ACC112 (cell line): Measurements from ENCODE around the gene CDK5R1.

Source experiments
- H2AFZ ChIP-seq: fragments of 200-600 bp; sonication (generic); one replicate; pipeline ENCODE4 v1.6.0; 2017; ENCODE audit warnings: antibody characterized with exemption, low read length; ENCODE audit not compliant: unreplicated experiment
- H3K27ac ChIP-seq: fragments of 200-600 bp; sonication (generic); 2 replicates; pipeline ENCODE4 v1.5.1; 2014; ENCODE audit warnings: low read depth, mild to moderate bottlenecking, antibody characterized with exemption, low read length, moderate library complexity
- H3K27me3 ChIP-seq: fragments of 200-600 bp; sonication (generic); 2 replicates; pipeline ENCODE4 v1.6.1; 2014; ENCODE audit warnings: mild to moderate bottlenecking, antibody characterized with exemption, low read length, moderate library complexity, mixed read lengths; ENCODE audit not compliant: insufficient read depth
- H3K36me3 ChIP-seq: fragments of 200-600 bp; sonication (generic); 2 replicates; pipeline ENCODE4 v1.6.1; 2016; ENCODE audit warnings: mild to moderate bottlenecking, antibody characterized with exemption, low read length, moderate library complexity, mixed read lengths; ENCODE audit not compliant: insufficient read depth
- H3K4me1 ChIP-seq: fragments of 200-600 bp; sonication (generic); one replicate; pipeline ENCODE4 v1.6.1; 2016; ENCODE audit warnings: low read length, mixed read lengths; ENCODE audit not compliant: insufficient read depth, unreplicated experiment, control insufficient read depth
- H3K4me3 ChIP-seq: fragments of 200-600 bp; sonication (generic); 2 replicates; pipeline ENCODE4 v1.5.1; 2014; ENCODE audit warnings: mild to moderate bottlenecking, low read depth, low read length
- H3K79me2 ChIP-seq: fragments of 200-600 bp; sonication (generic); one replicate; pipeline ENCODE4 v1.6.0; 2016; ENCODE audit warnings: low read length; ENCODE audit not compliant: control insufficient read depth, unreplicated experiment, insufficient read depth

Gene CDK5R1

DNA sequence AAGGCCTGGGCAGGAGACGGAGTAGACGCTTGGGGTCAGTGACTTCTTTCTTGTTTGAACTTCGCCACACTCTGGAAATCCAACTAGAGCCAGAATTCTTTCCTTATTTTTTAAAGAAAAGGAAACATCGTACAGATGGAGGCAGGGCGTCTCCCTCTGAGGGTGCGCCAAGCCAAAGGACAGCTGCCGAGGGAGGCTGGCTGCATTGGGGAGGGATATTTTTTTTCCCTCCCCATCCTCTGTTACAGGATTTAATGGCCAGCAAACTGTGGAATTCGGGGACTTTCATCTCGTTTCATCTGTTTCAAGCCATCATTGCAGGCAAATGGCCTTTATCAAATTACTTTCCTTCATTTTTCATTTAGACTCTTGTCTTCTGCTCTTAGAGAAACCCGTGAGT, 15.9 kb downstream of the CDK5R1 start:
- Histone ChIP-seq H3K27ac (no peak overlapping the region), H3K4me1 (peaks cover 23% of the 10 kb centered on the region), H3K36me3 (no peaks in the 10 kb centered on the region), H2AFZ (no peak overlapping the region), H3K27me3 (no peaks in the 10 kb centered on the region), H3K79me2 (no peaks in the 10 kb centered on the region), H3K4me3 (no peak overlapping the region)

DNA sequence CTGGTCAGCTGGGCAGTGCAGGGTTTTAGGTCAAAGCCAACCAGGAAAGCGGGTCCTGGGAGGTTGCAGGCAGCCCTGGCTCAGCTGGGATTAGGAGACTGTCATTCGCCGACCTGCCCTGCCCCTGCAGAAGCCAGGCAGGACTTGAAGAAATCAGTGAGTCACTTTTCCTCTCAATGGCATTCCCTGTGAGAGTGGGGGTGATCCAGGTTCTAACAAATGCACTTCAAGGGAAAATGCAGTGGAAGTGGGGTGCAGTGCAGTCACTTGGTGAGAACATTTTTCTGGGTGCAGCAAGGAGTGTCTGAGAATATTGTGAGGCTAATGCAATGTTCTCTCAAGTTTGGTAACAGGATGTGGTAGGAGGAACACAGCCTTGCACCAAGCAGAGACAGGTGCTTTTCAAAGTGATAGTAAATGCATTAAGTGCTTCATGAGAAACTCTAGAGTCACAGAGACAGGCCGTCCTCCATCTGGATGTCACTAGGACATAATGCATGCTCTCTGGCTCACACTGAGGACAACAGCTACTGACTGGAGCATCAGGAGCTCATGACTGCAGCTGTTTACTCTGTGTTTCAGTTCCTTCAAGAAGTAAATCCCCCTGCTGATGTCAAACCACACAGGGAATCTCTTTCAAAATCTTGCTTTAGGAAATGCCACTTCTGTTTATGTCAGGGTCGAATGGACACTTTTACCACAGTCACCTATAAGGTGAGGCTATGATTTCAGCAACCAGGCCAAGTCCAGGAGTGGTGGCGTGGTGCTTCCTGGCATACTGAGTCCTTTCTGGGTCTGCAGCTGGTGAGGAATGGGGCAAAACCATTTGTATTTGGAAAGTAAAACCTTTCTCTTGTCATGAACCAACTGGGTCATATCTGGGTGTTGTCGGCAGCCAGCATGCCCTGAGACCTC, 16.7 kb downstream of the CDK5R1 start:
- H3K4me1 ChIP-seq, result peaks cover 21% of the 10 kb centered on the region
- no peaks in the 10 kb centered on the region for H3K27me3 ChIP-seq
- no peaks in the 10 kb centered on the region for H3K36me3 ChIP-seq
- no peak overlapping the region for H3K27ac ChIP-seq
- H3K79me2 ChIP-seq, result no peaks in the 10 kb centered on the region
- no peak overlapping the region for H3K4me3 ChIP-seq
- no peak overlapping the region for H2AFZ ChIP-seq

- Histone ChIP-seq H3K4me3 (no peak overlapping the region), H2AFZ (no peak overlapping the region), H3K27me3 (no peaks in the 10 kb centered on the region)
These were observed 17.6 kb downstream of the CDK5R1 start for GRCh38 chr17:32504166-32504990.

DNA sequence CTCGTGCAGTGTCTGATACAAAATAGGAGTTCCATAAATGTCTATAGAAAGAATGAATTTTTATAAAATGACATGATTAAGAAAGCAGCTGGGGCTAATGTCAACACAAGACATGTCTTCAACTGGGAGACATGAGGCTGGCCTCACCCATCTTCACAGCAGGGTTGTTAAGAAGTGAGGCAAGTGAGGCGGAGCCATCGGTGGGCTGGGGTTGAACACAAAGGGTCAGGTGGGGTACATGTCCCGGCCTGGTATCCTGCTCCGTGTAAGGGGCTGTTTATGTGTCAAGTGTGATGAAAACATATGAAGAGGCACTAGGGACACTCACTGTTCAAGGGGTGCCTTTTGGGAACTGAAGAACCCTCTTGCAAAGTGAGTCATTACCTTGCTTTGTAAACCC, 22.1 kb downstream of the CDK5R1 start:
- no peaks in the 10 kb centered on the region for H3K79me2 ChIP-seq
- H3K27me3 ChIP-seq, result no peaks in the 10 kb centered on the region
- peaks cover 8% of the 10 kb centered on the region for H3K4me1 ChIP-seq
- H2AFZ ChIP-seq, result no peak overlapping the region
- no peaks in the 10 kb centered on the region for H3K36me3 ChIP-seq
- H3K27ac ChIP-seq, result no peak overlapping the region
- H3K4me3 ChIP-seq, result no peak overlapping the region

More at GRCh38 chr17:32504166-32504990, 17.6 kb downstream of the CDK5R1 start:
- Histone ChIP-seq H3K27ac (no peak overlapping the region), H3K36me3 (no peaks in the 10 kb centered on the region), H3K79me2 (no peaks in the 10 kb centered on the region), H3K4me1 (peaks cover 21% of the 10 kb centered on the region)

- H3K79me2 ChIP-seq, result no peaks in the 10 kb centered on the region
- H2AFZ ChIP-seq, result no peak overlapping the region
- no peaks in the 10 kb centered on the region for H3K4me1 ChIP-seq
- no peaks in the 10 kb centered on the region for H3K36me3 ChIP-seq
- H3K27ac ChIP-seq, result no peak overlapping the region
- H3K4me3 ChIP-seq, result no peak overlapping the region
- H3K27me3 ChIP-seq, result no peaks in the 10 kb centered on the region
These were observed 23.7 kb downstream of the CDK5R1 start for GRCh38 chr17:32510466-32510865.

GRCh38 chr17:32512328-32512727, 25.5 kb downstream of the CDK5R1 start:
- no peaks in the 10 kb centered on the region for H3K79me2 ChIP-seq
- no peak overlapping the region for H3K4me3 ChIP-seq
- no peaks in the 10 kb centered on the region for H3K4me1 ChIP-seq
- H3K27ac ChIP-seq, result no peak overlapping the region
- no peaks in the 10 kb centered on the region for H3K27me3 ChIP-seq
- H3K36me3 ChIP-seq, result no peaks in the 10 kb centered on the region
- no peak overlapping the region for H2AFZ ChIP-seq

GRCh38 chr17:32513579-32513978, 26.8 kb downstream of the CDK5R1 start:
- no peak overlapping the region for H3K27ac ChIP-seq
- no peaks in the 10 kb centered on the region for H3K4me1 ChIP-seq
- no peaks in the 10 kb centered on the region for H3K27me3 ChIP-seq
- H2AFZ ChIP-seq, result no peak overlapping the region
- H3K79me2 ChIP-seq, result no peaks in the 10 kb centered on the region
- no peak overlapping the region for H3K4me3 ChIP-seq
- no peaks in the 10 kb centered on the region for H3K36me3 ChIP-seq

GRCh38 chr17:32514606-32515005, 27.8 kb downstream of the CDK5R1 start:
- Histone ChIP-seq H3K79me2 (no peaks in the 10 kb centered on the region), H2AFZ (no peak overlapping the region), H3K27ac (no peak overlapping the region), H3K4me3 (no peak overlapping the region), H3K4me1 (no peaks in the 10 kb centered on the region), H3K27me3 (no peaks in the 10 kb centered on the region), H3K36me3 (no peaks in the 10 kb centered on the region)

DNA sequence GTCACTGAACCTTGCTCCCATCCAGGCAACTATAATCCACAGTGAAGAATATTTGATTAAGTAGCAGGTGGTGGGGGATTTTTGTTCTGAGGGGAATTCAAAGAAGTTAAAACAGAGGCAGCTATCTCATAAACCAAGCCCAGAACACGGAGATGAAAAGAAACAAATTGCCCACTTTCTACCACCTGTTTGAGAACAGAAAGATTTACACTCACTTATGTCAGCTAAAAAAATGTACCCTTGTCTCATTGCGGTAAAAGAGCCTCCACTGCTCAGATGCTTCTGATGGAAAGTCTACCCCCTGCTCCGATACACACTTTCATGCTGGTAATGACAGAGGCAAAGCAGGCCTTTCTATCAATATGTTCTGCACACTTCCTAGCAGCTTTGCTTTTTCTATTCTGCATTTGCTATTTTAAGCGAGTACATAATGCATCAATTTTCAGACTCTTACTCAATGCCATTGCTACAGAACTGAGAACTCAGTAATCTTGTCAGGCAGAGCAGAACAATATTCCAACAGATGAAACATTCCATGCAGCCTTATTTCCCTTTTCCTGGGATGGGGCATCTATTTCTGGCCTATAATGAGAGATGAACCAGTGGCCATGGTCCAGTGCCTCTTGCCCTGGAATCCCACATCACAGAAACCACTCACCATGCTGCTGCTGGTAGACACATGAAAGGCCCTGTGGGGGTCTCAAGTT, 29.0 kb downstream of the CDK5R1 start:
- Histone ChIP-seq H3K27me3 (no peaks in the 10 kb centered on the region), H2AFZ (no peak overlapping the region), H3K27ac (no peak overlapping the region), H3K4me3 (no peak overlapping the region), H3K79me2 (no peaks in the 10 kb centered on the region), H3K36me3 (no peaks in the 10 kb centered on the region), H3K4me1 (peaks cover 3% of the 10 kb centered on the region)

DNA sequence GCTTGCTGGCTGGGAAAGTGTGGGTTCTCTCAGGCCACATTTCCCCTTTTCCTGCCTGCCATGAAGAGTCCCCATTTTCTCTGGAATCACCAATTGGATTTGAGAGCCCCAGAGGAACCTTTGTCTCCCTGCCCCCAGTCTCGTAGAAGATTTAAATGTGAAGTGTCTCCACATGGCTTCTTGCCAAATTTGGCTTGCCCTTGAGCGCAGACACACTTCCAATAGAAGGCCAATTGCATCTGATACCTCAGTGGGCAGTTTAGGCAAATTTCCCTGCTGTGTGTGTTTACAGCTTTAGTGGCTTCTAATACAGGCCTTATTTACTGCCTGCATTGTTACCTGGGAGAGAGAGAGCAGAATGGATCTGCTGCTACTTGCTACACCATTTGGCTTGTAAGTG, 29.7 kb downstream of the CDK5R1 start:
- H2AFZ ChIP-seq, result no peak overlapping the region
- peaks cover 3% of the 10 kb centered on the region for H3K4me1 ChIP-seq
- H3K4me3 ChIP-seq, result no peak overlapping the region
- no peaks in the 10 kb centered on the region for H3K79me2 ChIP-seq
- H3K36me3 ChIP-seq, result no peaks in the 10 kb centered on the region
- H3K27ac ChIP-seq, result no peak overlapping the region
- H3K27me3 ChIP-seq, result no peaks in the 10 kb centered on the region
